ENCODE data around the gene PRG3. TPM values are rescaled to one million over a fixed set of nuclear protein-coding genes. Genes with fewer than 3 reads are reported as not detected.
A peak's percentile ranks its signal among the peaks of the same experiment; 100 is the strongest.

The PRG3 gene
- total and polyA plus RNA-seq, 2 of the 4 experiments (the other 2 are of a cell fraction) = not detected

DNA sequence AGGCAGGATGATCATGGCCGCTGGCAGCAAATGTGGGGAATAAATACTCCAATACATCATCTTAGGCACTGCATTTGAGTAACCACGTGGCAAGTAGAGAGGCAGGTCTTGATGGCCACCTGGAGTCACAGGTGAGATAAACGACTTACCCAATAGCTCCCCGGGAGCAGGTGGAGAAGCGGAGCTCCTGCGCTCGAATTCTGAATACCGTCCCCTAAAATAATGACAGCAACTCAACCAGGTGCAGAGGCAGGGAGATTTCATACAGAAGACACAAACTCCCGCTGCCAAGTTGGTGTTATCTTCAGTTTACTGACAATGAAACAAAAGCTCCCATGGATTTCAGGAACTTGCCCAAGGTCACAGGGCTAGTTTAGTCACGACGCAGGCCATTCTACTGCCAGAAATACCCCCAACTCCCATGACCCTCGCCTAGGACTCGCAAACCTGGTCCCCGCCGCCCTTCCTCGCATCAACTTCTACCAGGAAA, 45.5 kb upstream of the PRG3 start:
- TF ChIP-seq CTCF (conservative IDR thresholded peaks at IDR 0.05; ENCODE audit: low read depth, low read length) (no peak), MXI1 (IDR thresholded peaks at IDR 0.05; ENCODE audit: borderline replicate concordance, low read depth, low read length) (no peak)
- Histone ChIP-seq H2BK15ac (ENCODE audit: low read depth, low read length) (peak overlapping the region; percentile 62; the same call in 2 of the 3 replicates), H4K20me1 (ENCODE audit: insufficient read depth, low read length) (0 out of 2 replicates have a peak, but pooled peaks cover 4% of the 10 kb centered on the region), H2AFZ (replicated peaks; ENCODE audit: low read length, poor library complexity) (peak overlapping the region; percentile 88), H3K56ac (ENCODE audit: extremely low read depth, insufficient read depth, low read length) (0 out of 2 replicates have a peak overlapping the region, but pooled peaks have one; percentile 68), H3K18ac (ENCODE audit: low read depth, low read length) (peak overlapping the region; percentile 78), H3K4ac (ENCODE audit: low read depth, low read length) (peak overlapping the region; percentile 91), H2BK5ac (ENCODE audit: low read depth, low read length, poor library complexity, severe bottlenecking) (peak overlapping the region; percentile 94), H3K14ac (replicated peaks; ENCODE audit: low read depth, low read length) (peak overlapping the region; percentile 86), H3K23ac (ENCODE audit: low read depth, low read length) (peak overlapping the region; percentile 95), H3K9me3 (ENCODE audit: control insufficient read depth, insufficient read depth, low read length) (no peaks in the 10 kb centered on the region), H4K91ac (ENCODE audit: insufficient read depth, low read depth, low read length) (peak overlapping the region; percentile 94), H3K4me2 (ENCODE audit: low read depth, low read length) (peak overlapping the region; percentile 81), H3K9ac (ENCODE audit: low read depth, low read length) (peak overlapping the region; percentile 80), H2BK20ac (ENCODE audit: low read depth, low read length) (peak overlapping the region; percentile 87; the same call in 1 of the 2 replicates), H3K4me3 (ENCODE audit: insufficient read depth, low read depth, low read length) (peak overlapping the region; percentile 33), H3K4me1 (ENCODE audit: control insufficient read depth, insufficient read depth, low read length) (peaks cover 31% of the 10 kb centered on the region), H3K9me1 (ENCODE audit: insufficient read depth, low read length) (peaks cover 18% of the 10 kb centered on the region), H3K27ac (ENCODE audit: insufficient read depth, low read length) (peak overlapping the region; percentile 97), H2AK5ac (ENCODE audit: low read depth, low read length) (peak overlapping the region; percentile 92), H3K36me3 (ENCODE audit: control insufficient read depth, insufficient read depth, low read length) (0 out of 2 replicates have a peak, but pooled peaks cover 3% of the 10 kb centered on the region), H3K79me1 (ENCODE audit: low read depth in 1 of 2, low read length in 2 of 2) (peaks cover 6 to 23% of the 10 kb centered on the region in 2 experiments; a peak in 3 of 4 replicates), H2AK9ac (replicated peaks; ENCODE audit: low read depth, low read length, poor library complexity) (peak overlapping the region; percentile 95), H4K5ac (ENCODE audit: low read depth, low read length) (peak overlapping the region; percentile 77), H3K27me3 (ENCODE audit: control insufficient read depth, insufficient read depth, low read length) (no peaks in the 10 kb centered on the region), H4K8ac (ENCODE audit: low read depth in 2 of 2, low read length in 2 of 2) (peak overlapping the region; percentile 53 to 90; a peak in 3 of 4 replicates), H2BK120ac (ENCODE audit: low read depth, low read length) (peak overlapping the region; percentile 88)
- dilution Hi-C loops (cut with HindIII; ENCODE audit: low sequenced_read_pairs, unreplicated experiment) (no loop called here), intact Hi-C loops (cut with micrococcal nuclease) (no loop called here), in situ Hi-C loops (cut with MboI; ENCODE audit: low sequenced_read_pairs) (no loop called here)
- POLR2A ChIA-PET (ENCODE audit: unreplicated experiment) = no interaction called here
- WGBS, 2 experiments (ENCODE audit: extremely low coverage in 2 of 2, insufficient read length in 1 of 2) = 21% methylated on average over 3 of the region's 16 CpGs; no CpG with 5 or more reads in 1 of the 2 experiments
- no peak for ATAC-seq (ENCODE audit: low read depth)
- no peak for DNase-seq
- CTCF ChIA-PET = interaction anchor here (1.1 kb wide), 1 partner anchor 8 kb away, joined by 10 read pairs; no protein-coding TSS in a partner anchor
- no TSS peak for BruUV-seq (replicated peaks)

All from IMR-90 (cell line).